BE2C (cell line): ENCODE results near the gene CSNK1D.

Experiments
- DNase-seq: peaks from one replicate; pipeline ENCODE4 v3.0.0-alpha.2; 2020
- H3K27me3 ChIP-seq: fragments of 250-450 bp; sonication (Bioruptor Pico); 2 replicates; pipeline ENCODE4 v1.5.1; 2020; ENCODE audit warnings: mild to moderate bottlenecking
- H3K36me3 ChIP-seq: fragments of 250-450 bp; sonication (Bioruptor Pico); 2 replicates; pipeline ENCODE4 v1.5.1; 2020; ENCODE audit warnings: mild to moderate bottlenecking
- H3K4me1 ChIP-seq: fragments of 250-450 bp; sonication (Bioruptor Pico); 2 replicates; pipeline ENCODE4 v1.5.1; 2020
- H3K4me3 ChIP-seq: 2 replicates; pipeline ENCODE4 v1.5.1; 2011; ENCODE audit warnings: low read depth, low read length
- H3K9me3 ChIP-seq: fragments of 250-450 bp; sonication (Bioruptor Pico); 2 replicates; pipeline ENCODE4 v1.5.1; 2020
- CTCF ChIP-seq: IDR thresholded peaks from 2 replicates; pipeline ENCODE4 v1.5.1; 2012; ENCODE audit warnings: mild to moderate bottlenecking, low read depth, low read length

The CSNK1D gene

GRCh38 chr17:82300228-82300627, 26.7 kb upstream of the CSNK1D start:
- Histone ChIP-seq H3K27me3 (no peaks in the 10 kb centered on the region), H3K4me1 (peaks cover 11% of the 10 kb centered on the region)
- no peak for DNase-seq

GRCh38 chr17:82299452-82299851, 26.0 kb upstream of the CSNK1D start:
- Histone ChIP-seq H3K9me3 (no peaks in the 10 kb centered on the region), H3K4me3 (no peak overlapping the region), H3K27me3 (no peaks in the 10 kb centered on the region), H3K4me1 (peaks cover 11% of the 10 kb centered on the region), H3K36me3 (no peaks in the 10 kb centered on the region)
- TF ChIP-seq CTCF = no peak
- no peak for DNase-seq

More at GRCh38 chr17:82300228-82300627, 26.7 kb upstream of the CSNK1D start:
- Histone ChIP-seq H3K36me3 (no peaks in the 10 kb centered on the region), H3K4me3 (no peak overlapping the region), H3K9me3 (no peaks in the 10 kb centered on the region)
- no peak for TF ChIP-seq CTCF

GRCh38 chr17:82298538-82299421, 25.3 kb upstream of the CSNK1D start:
- Histone ChIP-seq H3K4me1 (peaks cover 11% of the 10 kb centered on the region), H3K27me3 (no peaks in the 10 kb centered on the region), H3K9me3 (no peaks in the 10 kb centered on the region), H3K4me3 (peak overlapping the region; percentile 67), H3K36me3 (no peaks in the 10 kb centered on the region)
- no peak for DNase-seq
- no peak for TF ChIP-seq CTCF

- DNase-seq = peak; percentile 75
- no peak for TF ChIP-seq CTCF
- Histone ChIP-seq H3K4me3 (peak overlapping the region; percentile 67), H3K27me3 (no peaks in the 10 kb centered on the region), H3K9me3 (no peaks in the 10 kb centered on the region), H3K36me3 (no peaks in the 10 kb centered on the region), H3K4me1 (peaks cover 11% of the 10 kb centered on the region)
Observed at GRCh38 chr17:82297714-82298537, 24.4 kb upstream of the CSNK1D start.

- H3K9me3 ChIP-seq = no peaks in the 10 kb centered on the region
- H3K36me3 ChIP-seq = no peaks in the 10 kb centered on the region
- H3K27me3 ChIP-seq = no peaks in the 10 kb centered on the region
- DNase-seq = peak; percentile 65
- peaks cover 11% of the 10 kb centered on the region for H3K4me1 ChIP-seq
- peak overlapping the region; percentile 67 for H3K4me3 ChIP-seq
- no peak for TF ChIP-seq CTCF
Observed at GRCh38 chr17:82297280-82297713, 23.8 kb upstream of the CSNK1D start.
